GM18498 (cell line): ENCODE data around the gene NUDT4B.
"Not testable (repeated sequence)": the region's sequence is repeated elsewhere in the genome, so short reads cannot be mapped to it uniquely, and the experiment has no call there.

Experiments
- ATAC-seq: cut with Tn5 transposase; IDR thresholded peaks from one replicate; pipeline ENCODE4 v1.9.1; 2021; ENCODE audit warnings: mild to moderate bottlenecking, moderate library complexity; ENCODE audit not compliant: unreplicated experiment

The NUDT4B gene

GRCh38 chr1:148793762-148794332 lies 45.3 kb downstream of the NUDT4B start:
- ATAC-seq: not testable (repeated sequence)
